Mesenchymal stem cell (in vitro differentiated cells and primary cell): ENCODE measurements around the gene NUP93.

ENCODE experiments used
- DNase-seq: peaks from one replicate; pipeline ENCODE4 v3.0.0-alpha.2; 2013
- H2AFZ ChIP-seq: one replicate; pipeline ENCODE4 v1.6.1; 2013; ENCODE audit warnings: low read depth, mild to moderate bottlenecking, control low read depth, inconsistent platforms, low read length, moderate library complexity
- H2AK5ac ChIP-seq: 2 replicates; pipeline ENCODE4 v1.6.1; 2013; ENCODE audit warnings: low read length, moderate library complexity, mild to moderate bottlenecking, inconsistent platforms; ENCODE audit not compliant: severe bottlenecking
- H2BK120ac ChIP-seq: one replicate; pipeline ENCODE4 v1.6.1; 2013; ENCODE audit warnings: low read depth, mild to moderate bottlenecking, inconsistent platforms, low read length, moderate library complexity
- H2BK12ac ChIP-seq, 2 experiments: one replicate each; pipeline ENCODE4 v1.6.1; 2013; ENCODE audit warnings: inconsistent platforms in 2 of 2, low read length in 2 of 2, mild to moderate bottlenecking in 2 of 2, moderate library complexity in 2 of 2, control low read depth in 1 of 2
- H2BK15ac ChIP-seq: one replicate; pipeline ENCODE4 v1.6.1; 2013; ENCODE audit warnings: mild to moderate bottlenecking, low read depth, inconsistent platforms; ENCODE audit not compliant: poor library complexity, severe bottlenecking
- H2BK5ac ChIP-seq: 2 replicates; pipeline ENCODE4 v1.6.1; 2013; ENCODE audit warnings: low read depth, mild to moderate bottlenecking, low read length, control low read depth, inconsistent platforms; ENCODE audit not compliant: poor library complexity, severe bottlenecking
- H3K14ac ChIP-seq, 2 experiments: one replicate each; pipeline ENCODE4 v1.6.1; 2013; ENCODE audit warnings: inconsistent platforms in 2 of 2, low read length in 2 of 2, control low read depth in 1 of 2, mild to moderate bottlenecking in 1 of 2, moderate library complexity in 1 of 2
- H3K18ac ChIP-seq, 2 experiments: one replicate each; pipeline ENCODE4 v1.6.1; 2013; ENCODE audit warnings: inconsistent platforms in 2 of 2, low read length in 2 of 2, control low read depth in 1 of 2, low read depth in 1 of 2, mild to moderate bottlenecking in 1 of 2
- H3K23ac ChIP-seq, 2 experiments: one replicate each; pipeline ENCODE4 v1.6.1; 2013; ENCODE audit warnings: inconsistent platforms in 2 of 2, low read length in 2 of 2, mild to moderate bottlenecking in 2 of 2, moderate library complexity in 2 of 2, control low read depth in 1 of 2
- H3K27ac ChIP-seq: 2 replicates; pipeline ENCODE4 v1.5.1; 2013; ENCODE audit warnings: mild to moderate bottlenecking, moderate library complexity, low read length, control low read depth, inconsistent platforms; ENCODE audit not compliant: poor library complexity, severe bottlenecking
- H3K27me3 ChIP-seq, 2 experiments: 2 replicates each; pipeline versions ENCODE4 v1.6.1 to v1.7.0; 2013; ENCODE audit warnings: low read length in 2 of 2, mild to moderate bottlenecking in 2 of 2, moderate library complexity in 2 of 2, control low read depth in 1 of 2, inconsistent platforms in 1 of 2; ENCODE audit not compliant: control insufficient read depth in 1 of 2, insufficient read depth in 1 of 2
- H3K36me3 ChIP-seq, 2 experiments: 2 replicates each; pipeline versions ENCODE4 v1.6.1 to v1.7.0; 2013; ENCODE audit warnings: low read length in 2 of 2, control low read depth in 1 of 2, inconsistent platforms in 1 of 2, low read depth in 1 of 2, mild to moderate bottlenecking in 1 of 2; ENCODE audit not compliant: insufficient read depth in 2 of 2, control insufficient read depth in 1 of 2
- H3K4ac ChIP-seq, 2 experiments: one replicate each; pipeline ENCODE4 v1.6.1; 2013; ENCODE audit warnings: inconsistent platforms in 2 of 2, low read length in 2 of 2, mild to moderate bottlenecking in 2 of 2, moderate library complexity in 2 of 2, control low read depth in 1 of 2, low read depth in 1 of 2
- H3K4me1 ChIP-seq: 2 replicates; pipeline ENCODE4 v1.6.1; 2013; ENCODE audit warnings: low read depth, low read length, control low read depth; ENCODE audit not compliant: control insufficient read depth, insufficient read depth
- H3K4me2 ChIP-seq: 2 replicates; pipeline ENCODE4 v1.6.1; 2013; ENCODE audit warnings: low read length, mild to moderate bottlenecking, inconsistent platforms; ENCODE audit not compliant: poor library complexity, severe bottlenecking
- H3K4me3 ChIP-seq, 2 experiments: 2 replicates each; pipeline versions ENCODE4 v1.5.1 to v1.7.0; 2013; ENCODE audit warnings: low read length in 2 of 2, mild to moderate bottlenecking in 2 of 2, control low read depth in 1 of 2, low read depth in 1 of 2; ENCODE audit not compliant: insufficient read depth in 1 of 2
- H3K79me1 ChIP-seq: replicated peaks from 2 replicates; pipeline ENCODE4 v1.6.1; 2013; ENCODE audit warnings: mild to moderate bottlenecking, control low read depth, low read length, inconsistent platforms; ENCODE audit not compliant: poor library complexity, severe bottlenecking
- H3K9ac ChIP-seq: 2 replicates; pipeline ENCODE4 v1.7.0; 2013; ENCODE audit warnings: mild to moderate bottlenecking, low read length, moderate library complexity
- H3K9me3 ChIP-seq: 2 replicates; pipeline ENCODE4 v1.7.0; 2013; ENCODE audit warnings: mild to moderate bottlenecking, low read length; ENCODE audit not compliant: control insufficient read depth
- H4K8ac ChIP-seq: one replicate; pipeline ENCODE4 v1.6.1; 2013; ENCODE audit warnings: inconsistent platforms, mild to moderate bottlenecking, low read length, moderate library complexity
- H4K91ac ChIP-seq: one replicate; pipeline ENCODE4 v1.6.1; 2013; ENCODE audit warnings: mild to moderate bottlenecking, low read length, inconsistent platforms
- WGBS: methylation state at CpG from one replicate; pipeline ENCODE4 v1.1.7; 2013; ENCODE audit warnings: mixed read lengths; 5-methylcytosine and 5-hydroxymethylcytosine counted together

The NUP93 gene

DNA sequence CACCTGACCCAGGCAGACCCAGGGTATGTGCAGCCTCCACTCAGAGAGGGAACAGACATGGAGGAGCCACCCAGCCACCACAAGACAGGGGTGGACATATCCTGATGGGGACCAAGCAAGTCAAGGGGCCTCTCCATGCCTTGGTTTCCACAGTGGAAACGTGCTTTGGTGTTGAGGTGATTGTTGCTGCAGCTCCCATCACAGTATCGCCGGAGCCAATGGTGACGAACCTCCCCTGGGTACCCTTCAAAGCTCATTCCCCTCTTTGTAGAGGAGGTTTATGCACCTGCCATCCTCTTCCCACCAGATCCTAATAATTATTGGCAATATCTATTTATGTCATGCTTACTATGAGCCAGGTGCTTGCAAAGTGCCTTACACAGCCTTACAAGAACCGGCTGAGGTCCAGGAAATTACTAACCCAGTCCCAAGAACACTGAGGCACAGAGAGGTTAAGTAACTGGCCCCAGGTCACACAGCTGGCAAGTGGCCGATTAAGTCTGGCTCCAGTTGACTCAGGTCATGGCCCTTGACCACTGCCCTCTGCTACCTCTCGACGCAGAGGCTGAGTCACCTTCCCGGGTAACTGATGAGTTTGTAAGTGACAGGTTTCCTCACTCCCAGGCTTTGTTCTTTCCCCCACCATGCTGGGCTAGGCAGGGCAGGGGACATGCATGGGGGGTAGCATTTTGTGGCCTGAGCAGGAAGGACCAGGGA is 155.7 kb downstream of the NUP93 start:
- Histone ChIP-seq H3K4me2 (no peak overlapping the region), H3K27ac (no peak overlapping the region), H3K14ac (no peak overlapping the region), H2AK5ac (no peak overlapping the region), H4K8ac (no peak overlapping the region), H2BK120ac (no peak overlapping the region), H4K91ac (no peak overlapping the region), H2BK15ac (no peak overlapping the region), H3K79me1 (no peaks in the 10 kb centered on the region), H2AFZ (no peak overlapping the region), H3K9ac (no peak overlapping the region), H2BK5ac (no peak overlapping the region), H3K18ac (no peak overlapping the region), H3K36me3 (no peaks in the 10 kb centered on the region), H3K9me3 (no peaks in the 10 kb centered on the region), H3K23ac (no peak overlapping the region), H3K4me3 (no peak overlapping the region), H3K4me1 (no peaks in the 10 kb centered on the region), H2BK12ac (no peak overlapping the region), H3K27me3 (peaks cover 4 to 19% of the 10 kb centered on the region in 2 experiments), H3K4ac (no peak overlapping the region)
- DNase-seq = no peak
- 77% methylated on average over 5 of the region's 9 CpGs for WGBS

- H3K9me3 ChIP-seq = no peaks in the 10 kb centered on the region
- H3K4me3 ChIP-seq = no peak overlapping the region
- no peak overlapping the region for H3K4me2 ChIP-seq
- no peak overlapping the region for H2BK5ac ChIP-seq
- no peak overlapping the region for H4K91ac ChIP-seq
- H3K4ac ChIP-seq = no peak overlapping the region
- no peak overlapping the region for H3K27ac ChIP-seq
- H2AFZ ChIP-seq = no peak overlapping the region
- no peak overlapping the region for H3K18ac ChIP-seq
- H2BK12ac ChIP-seq = no peak overlapping the region
- H3K9ac ChIP-seq = no peak overlapping the region
- H3K27me3 ChIP-seq = peaks cover 4 to 15% of the 10 kb centered on the region in 2 experiments
- H3K14ac ChIP-seq = no peak overlapping the region
- H2BK15ac ChIP-seq = no peak overlapping the region
- no peak for DNase-seq
- H4K8ac ChIP-seq = no peak overlapping the region
- no peak overlapping the region for H2AK5ac ChIP-seq
- no peaks in the 10 kb centered on the region for H3K36me3 ChIP-seq
- WGBS = 91% methylated on average over 12 of the region's 12 CpGs
- no peaks in the 10 kb centered on the region for H3K4me1 ChIP-seq
- H3K79me1 ChIP-seq = no peaks in the 10 kb centered on the region
- no peak overlapping the region for H2BK120ac ChIP-seq
- no peak overlapping the region for H3K23ac ChIP-seq
These were observed 156.4 kb downstream of the NUP93 start for GRCh38 chr16:56886296-56886695.

DNA sequence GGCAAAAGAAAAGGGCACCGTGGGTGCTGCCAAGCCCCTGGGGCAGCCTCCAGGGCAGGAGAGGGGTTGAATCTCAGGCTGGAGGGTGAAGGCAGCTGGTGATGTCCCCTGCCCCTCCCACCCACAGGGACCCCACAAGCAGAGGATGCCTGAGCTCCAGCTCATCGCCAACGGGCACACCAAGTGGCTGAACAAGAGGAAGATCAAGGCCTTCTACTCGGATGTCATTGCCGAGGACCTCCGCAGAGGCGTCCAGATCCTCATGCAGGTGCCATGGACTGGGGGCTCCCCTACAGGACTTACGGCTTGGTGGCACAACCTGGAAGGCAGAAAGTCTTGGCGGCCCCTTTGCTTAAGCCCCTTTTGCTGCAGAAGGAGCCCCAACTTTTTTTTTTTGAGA is 156.9 kb downstream of the NUP93 start:
- peaks cover 2% of the 10 kb centered on the region for H3K4me1 ChIP-seq
- no peak overlapping the region for H2BK120ac ChIP-seq
- no peak overlapping the region for H2BK12ac ChIP-seq
- WGBS = 86% methylated on average over 9 of the region's 9 CpGs
- H2AK5ac ChIP-seq = no peak overlapping the region
- no peak overlapping the region for H3K18ac ChIP-seq
- no peak overlapping the region for H3K14ac ChIP-seq
- H2AFZ ChIP-seq = no peak overlapping the region
- H3K4me2 ChIP-seq = no peak overlapping the region
- no peak overlapping the region for H4K91ac ChIP-seq
- no peak overlapping the region for H2BK15ac ChIP-seq
- no peak overlapping the region for H2BK5ac ChIP-seq
- H3K79me1 ChIP-seq = no peaks in the 10 kb centered on the region
- no peak overlapping the region for H3K27ac ChIP-seq
- peaks cover 4 to 20% of the 10 kb centered on the region in 2 experiments for H3K27me3 ChIP-seq
- DNase-seq = no peak
- H3K4ac ChIP-seq = no peak overlapping the region
- no peaks in the 10 kb centered on the region for H3K9me3 ChIP-seq
- no peak overlapping the region for H3K4me3 ChIP-seq
- H3K36me3 ChIP-seq = no peaks in the 10 kb centered on the region
- H4K8ac ChIP-seq = no peak overlapping the region
- H3K9ac ChIP-seq = no peak overlapping the region
- H3K23ac ChIP-seq = no peak overlapping the region

DNA sequence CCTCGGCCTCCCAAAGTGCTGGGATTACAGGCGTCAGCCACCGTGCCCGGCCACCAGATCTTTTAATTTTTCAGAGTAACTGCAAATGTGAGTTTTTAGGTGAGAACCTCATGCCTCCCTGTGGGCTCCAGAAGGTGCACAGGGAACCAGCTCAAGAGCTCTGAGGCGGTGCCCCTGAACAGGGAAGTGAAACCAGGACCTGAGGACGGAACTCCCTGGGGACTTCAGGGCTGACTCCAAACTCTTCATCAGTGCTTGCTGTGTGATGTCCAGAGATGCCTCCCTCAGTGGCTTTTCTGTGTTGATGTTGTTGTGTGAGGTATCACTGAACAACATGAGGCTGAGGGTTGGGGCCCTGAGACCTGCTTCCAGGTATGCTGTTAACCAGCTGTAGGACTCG is 158.9 kb downstream of the NUP93 start:
- Histone ChIP-seq H4K91ac (no peak overlapping the region), H3K36me3 (no peaks in the 10 kb centered on the region), H2AK5ac (no peak overlapping the region), H3K4me2 (no peak overlapping the region), H2AFZ (no peak overlapping the region), H2BK15ac (no peak overlapping the region), H3K9me3 (no peaks in the 10 kb centered on the region), H3K4me1 (peaks cover 2% of the 10 kb centered on the region), H3K18ac (no peak overlapping the region), H4K8ac (no peak overlapping the region), H2BK120ac (no peak overlapping the region), H3K4me3 (no peak overlapping the region), H3K23ac (no peak overlapping the region), H3K79me1 (no peaks in the 10 kb centered on the region), H3K9ac (no peak overlapping the region), H3K27me3 (peaks cover 0 to 19% of the 10 kb centered on the region in 2 experiments), H2BK12ac (no peak overlapping the region), H2BK5ac (no peak overlapping the region), H3K27ac (no peak overlapping the region), H3K14ac (no peak overlapping the region), H3K4ac (no peak overlapping the region)
- DNase-seq = no peak
- WGBS = 92% methylated on average over 7 of the region's 7 CpGs
